ENCODE results near the gene SLC22A12. TPM values are rescaled to one million over a fixed set of nuclear protein-coding genes. Genes with fewer than 3 reads are reported as not detected.

The SLC22A12 gene
- polyA plus RNA-seq, 1 experiment = not detected

DNA sequence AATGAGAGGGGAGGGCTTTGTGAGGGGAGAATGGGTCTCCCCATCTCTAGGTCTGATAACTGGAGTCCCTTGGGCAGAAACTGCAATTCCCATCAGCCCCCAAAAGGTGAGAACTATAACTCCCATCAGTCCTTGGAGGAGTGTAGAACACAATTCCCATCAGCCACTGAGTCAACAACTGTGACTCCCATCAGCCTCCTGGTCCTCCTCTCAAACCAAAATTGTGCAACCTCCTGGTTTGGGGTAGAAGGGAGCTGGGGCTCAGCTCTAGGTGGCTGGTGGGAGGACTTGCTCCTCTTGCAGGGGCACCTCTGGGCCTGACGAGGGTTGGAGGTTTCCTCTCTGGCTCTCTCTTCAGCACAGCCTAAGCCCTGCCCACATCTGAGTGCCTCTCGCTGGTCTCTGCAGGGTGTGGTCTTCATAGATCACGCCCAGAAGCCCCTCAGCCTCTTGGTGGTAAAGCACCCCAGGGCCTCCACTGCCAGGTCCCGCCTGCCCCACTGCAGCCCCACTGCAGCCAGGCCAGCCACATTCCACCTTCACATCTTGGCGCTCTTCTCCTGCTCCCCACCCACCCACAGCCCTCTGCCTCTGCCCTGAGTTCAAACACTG lies 18.5 kb downstream of the SLC22A12 start:
- POLR2A ChIA-PET = no interaction called here
- TF ChIP-seq, protein P1, sequence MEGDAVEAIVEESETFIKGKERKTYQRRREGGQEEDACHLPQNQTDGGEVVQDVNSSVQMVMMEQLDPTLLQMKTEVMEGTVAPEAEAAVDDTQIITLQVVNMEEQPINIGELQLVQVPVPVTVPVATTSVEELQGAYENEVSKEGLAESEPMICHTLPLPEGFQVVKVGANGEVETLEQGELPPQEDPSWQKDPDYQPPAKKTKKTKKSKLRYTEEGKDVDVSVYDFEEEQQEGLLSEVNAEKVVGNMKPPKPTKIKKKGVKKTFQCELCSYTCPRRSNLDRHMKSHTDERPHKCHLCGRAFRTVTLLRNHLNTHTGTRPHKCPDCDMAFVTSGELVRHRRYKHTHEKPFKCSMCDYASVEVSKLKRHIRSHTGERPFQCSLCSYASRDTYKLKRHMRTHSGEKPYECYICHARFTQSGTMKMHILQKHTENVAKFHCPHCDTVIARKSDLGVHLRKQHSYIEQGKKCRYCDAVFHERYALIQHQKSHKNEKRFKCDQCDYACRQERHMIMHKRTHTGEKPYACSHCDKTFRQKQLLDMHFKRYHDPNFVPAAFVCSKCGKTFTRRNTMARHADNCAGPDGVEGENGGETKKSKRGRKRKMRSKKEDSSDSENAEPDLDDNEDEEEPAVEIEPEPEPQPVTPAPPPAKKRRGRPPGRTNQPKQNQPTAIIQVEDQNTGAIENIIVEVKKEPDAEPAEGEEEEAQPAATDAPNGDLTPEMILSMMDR (IDR thresholded peaks at IDR 0.05; ENCODE audit: insufficient read depth, low read depth, low read length) = no peak
- Histone ChIP-seq H3K36me3 (ENCODE audit: control insufficient read depth, insufficient read depth, low read length) (no peaks in the 10 kb centered on the region), H3K27me3 (ENCODE audit: control insufficient read depth, insufficient read depth, low read length) (peaks cover 16% of the 10 kb centered on the region), H3K4me3 (ENCODE audit: low read depth, low read length) (no peak overlapping the region)
- no peak for DNase-seq (ENCODE audit: low read depth)
- CTCF ChIA-PET = interaction anchor here (0.7 kb wide), 1 partner anchor 42 kb away, joined by 3 read pairs; no protein-coding TSS in a partner anchor

DNA sequence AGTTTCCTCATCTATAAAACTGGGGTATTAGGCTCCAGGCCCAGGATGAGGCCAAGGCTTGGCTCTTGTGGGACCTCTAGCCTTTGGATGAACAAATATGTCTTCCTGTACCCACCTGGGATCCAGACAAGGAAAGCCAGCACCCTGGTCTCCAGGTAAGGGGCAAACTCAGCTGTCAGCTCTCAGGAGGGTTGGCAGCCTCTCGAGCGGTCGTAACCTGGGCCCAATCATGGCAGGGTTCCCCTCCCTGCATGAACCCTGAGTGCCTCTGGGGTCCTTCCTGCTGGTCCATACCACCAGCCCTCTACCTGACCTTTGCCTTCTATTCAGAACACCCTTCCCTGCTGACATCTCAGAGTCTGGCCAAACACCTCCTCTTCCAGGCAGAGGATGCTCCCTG lies 19.6 kb downstream of the SLC22A12 start:
- POLR2A ChIA-PET = no interaction called here
- TF ChIP-seq, protein P1 (IDR thresholded peaks at IDR 0.05; ENCODE audit: insufficient read depth, low read depth, low read length) = no peak
- CTCF ChIA-PET = no interaction called here
- H3K4me3 ChIP-seq (ENCODE audit: low read depth, low read length) = no peak overlapping the region
- H3K27me3 ChIP-seq (ENCODE audit: control insufficient read depth, insufficient read depth, low read length) = peaks cover 12% of the 10 kb centered on the region
- no peaks in the 10 kb centered on the region for H3K36me3 ChIP-seq (ENCODE audit: control insufficient read depth, insufficient read depth, low read length)
- no peak for DNase-seq (ENCODE audit: low read depth)

DNA sequence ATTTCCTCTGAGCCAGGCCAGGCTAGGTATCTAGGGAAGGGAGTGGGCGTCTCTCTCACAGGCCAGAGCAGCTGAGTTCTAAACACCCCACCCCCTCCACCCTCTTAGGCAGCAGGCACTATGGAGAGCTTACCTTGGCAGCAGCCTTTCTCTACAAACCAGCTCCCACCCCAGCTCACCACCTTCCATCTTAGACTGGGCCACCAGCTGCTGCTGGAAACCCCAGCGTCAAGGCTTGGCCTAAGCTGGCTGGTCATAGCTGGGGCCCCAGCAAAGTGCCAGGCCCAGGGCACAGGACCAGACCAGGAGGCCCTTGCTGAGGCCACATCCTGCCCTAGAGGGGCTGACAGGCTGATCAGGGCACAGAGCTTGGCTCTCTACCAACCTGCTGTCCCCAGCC lies 20.2 kb downstream of the SLC22A12 start:
- DNase-seq (ENCODE audit: low read depth) = no peak
- H3K36me3 ChIP-seq (ENCODE audit: control insufficient read depth, insufficient read depth, low read length) = no peaks in the 10 kb centered on the region
- no peak overlapping the region for H3K4me3 ChIP-seq (ENCODE audit: low read depth, low read length)
- TF ChIP-seq, protein P1 (IDR thresholded peaks at IDR 0.05; ENCODE audit: insufficient read depth, low read depth, low read length) = no peak
- CTCF ChIA-PET = no interaction called here
- POLR2A ChIA-PET = no interaction called here
- H3K27me3 ChIP-seq (ENCODE audit: control insufficient read depth, insufficient read depth, low read length) = peaks cover 11% of the 10 kb centered on the region

DNA sequence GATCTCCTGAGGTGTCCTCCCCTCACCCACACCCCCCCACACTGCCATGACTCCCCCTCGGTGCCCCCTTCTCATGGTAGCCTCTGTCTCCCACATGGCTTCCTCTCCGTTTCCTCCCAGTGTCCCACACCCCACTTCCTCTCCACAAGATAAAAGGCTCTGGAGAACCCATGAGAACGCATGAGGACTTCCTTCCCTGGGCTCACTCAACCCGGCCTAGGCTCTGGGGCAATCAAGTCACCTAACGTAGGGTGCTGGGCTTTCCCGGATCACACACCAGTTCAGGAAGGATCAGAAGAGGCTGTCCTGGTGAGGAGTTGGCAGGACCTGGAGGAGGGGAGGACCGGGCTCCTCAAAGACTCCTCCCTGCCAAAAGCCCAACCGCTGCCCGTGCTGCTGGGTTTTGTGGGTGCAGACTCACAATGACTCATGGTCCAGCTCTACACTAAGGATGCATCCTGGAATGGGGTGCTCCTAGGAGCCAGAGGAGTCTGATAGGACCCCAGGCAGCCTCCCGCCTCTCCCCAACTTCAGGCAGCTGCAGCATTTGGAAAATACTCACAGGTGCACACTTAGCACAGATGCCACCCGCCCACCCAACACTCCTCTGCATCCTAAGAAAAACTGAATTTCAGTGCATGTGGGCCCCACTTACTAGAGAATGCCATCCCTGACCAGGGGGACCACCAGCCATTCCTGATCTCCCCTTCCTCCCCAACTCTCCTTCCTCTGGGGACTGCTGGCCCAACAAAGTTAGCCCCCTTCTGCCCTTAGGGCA lies 21.0 kb downstream of the SLC22A12 start:
- TF ChIP-seq, protein P1 (IDR thresholded peaks at IDR 0.05; ENCODE audit: insufficient read depth, low read depth, low read length) = no peak
- Histone ChIP-seq H3K27me3 (ENCODE audit: control insufficient read depth, insufficient read depth, low read length) (peaks cover 11% of the 10 kb centered on the region), H3K4me3 (ENCODE audit: low read depth, low read length) (no peak overlapping the region), H3K36me3 (ENCODE audit: control insufficient read depth, insufficient read depth, low read length) (no peaks in the 10 kb centered on the region)
- CTCF ChIA-PET = no interaction called here
- POLR2A ChIA-PET = no interaction called here
- no peak for DNase-seq (ENCODE audit: low read depth)

DNA sequence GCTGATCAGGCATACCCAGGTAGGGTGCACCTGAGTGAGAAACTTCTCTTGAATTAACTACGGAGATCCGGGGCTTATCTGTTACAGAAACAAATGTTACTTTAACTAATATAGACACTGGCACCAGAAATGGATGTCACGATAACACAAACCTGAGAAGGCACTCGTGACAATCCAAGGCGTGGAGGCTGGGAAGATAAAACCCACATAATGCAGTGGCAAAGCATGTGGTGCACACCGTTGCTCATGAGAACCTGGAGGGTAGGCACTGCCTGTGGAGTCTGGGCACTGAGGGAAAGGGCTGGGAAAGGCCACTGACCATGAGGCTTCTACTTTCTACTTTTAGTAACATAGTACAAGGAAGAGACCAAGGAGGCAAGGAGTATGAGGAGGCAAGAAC lies 22.6 kb downstream of the SLC22A12 start:
- no peak for DNase-seq (ENCODE audit: low read depth)
- H3K36me3 ChIP-seq (ENCODE audit: control insufficient read depth, insufficient read depth, low read length) = no peaks in the 10 kb centered on the region
- TF ChIP-seq, protein P1 (IDR thresholded peaks at IDR 0.05; ENCODE audit: insufficient read depth, low read depth, low read length) = no peak
- ChIA-PET CTCF (no interaction called here), POLR2A (no interaction called here)
- H3K4me3 ChIP-seq (ENCODE audit: low read depth, low read length) = no peak overlapping the region
- peaks cover 11% of the 10 kb centered on the region for H3K27me3 ChIP-seq (ENCODE audit: control insufficient read depth, insufficient read depth, low read length)
